ENCODE measurements around the gene TMEM131.

TMEM131 gene

DNA sequence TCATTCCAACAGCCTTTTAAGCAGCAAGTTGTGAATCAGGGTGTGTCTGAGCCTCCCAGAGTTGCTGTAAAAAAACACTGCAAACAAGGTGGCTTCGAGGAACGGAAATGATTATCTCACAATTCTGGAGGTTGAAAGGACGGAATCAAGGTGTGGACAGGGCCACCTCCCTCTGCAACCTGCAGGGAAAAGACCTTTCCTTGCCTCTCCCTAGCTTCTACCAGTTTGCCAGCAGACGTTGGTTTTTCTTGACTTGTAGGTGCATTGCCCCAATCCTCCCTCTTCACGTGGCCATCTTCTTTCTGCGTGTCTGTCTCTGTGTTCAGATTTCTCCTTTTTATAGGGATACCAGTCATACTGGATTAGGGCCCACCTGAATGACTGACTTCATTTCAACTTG is 24.8 kb upstream of the TMEM131 start:
- no peak for DNase-seq (ENCODE audit: low read depth, low spot score)

DNA sequence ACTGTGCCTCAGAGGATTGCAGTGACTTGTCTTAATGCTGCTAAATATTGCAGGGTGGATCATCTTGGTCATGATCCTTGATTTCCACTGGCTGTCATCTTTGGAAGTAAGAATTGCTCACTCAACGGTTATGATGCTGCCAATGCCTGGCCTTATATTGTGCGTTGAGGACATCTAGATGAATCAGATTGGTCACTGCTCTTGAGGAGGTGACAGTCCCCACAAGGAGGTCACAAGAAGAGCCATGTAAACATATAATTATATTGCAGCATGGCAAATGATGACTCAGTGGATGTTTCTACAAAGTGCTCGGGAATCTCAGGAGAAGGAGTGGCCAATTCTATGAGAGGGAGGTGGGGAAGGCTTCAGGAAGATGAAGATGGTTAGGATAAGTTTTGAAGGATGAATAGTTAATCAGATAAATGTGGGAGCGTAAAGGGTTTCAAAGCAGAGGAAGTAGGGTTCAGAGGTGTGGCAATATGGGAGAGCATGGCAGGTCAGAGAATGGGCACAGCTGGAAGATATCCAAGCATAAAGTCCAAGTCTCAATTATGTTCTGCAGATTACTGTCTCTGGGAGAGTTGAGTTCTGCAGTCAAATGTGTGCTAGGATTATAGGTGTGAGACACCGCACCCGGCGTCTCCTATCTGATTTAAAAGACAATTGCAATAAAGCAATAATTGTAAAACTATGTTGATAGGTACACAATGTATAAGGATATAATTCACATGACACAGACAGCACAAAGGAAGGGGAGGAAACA is 21.3 kb upstream of the TMEM131 start:
- no peak for DNase-seq (ENCODE audit: low read depth, low spot score)

DNA sequence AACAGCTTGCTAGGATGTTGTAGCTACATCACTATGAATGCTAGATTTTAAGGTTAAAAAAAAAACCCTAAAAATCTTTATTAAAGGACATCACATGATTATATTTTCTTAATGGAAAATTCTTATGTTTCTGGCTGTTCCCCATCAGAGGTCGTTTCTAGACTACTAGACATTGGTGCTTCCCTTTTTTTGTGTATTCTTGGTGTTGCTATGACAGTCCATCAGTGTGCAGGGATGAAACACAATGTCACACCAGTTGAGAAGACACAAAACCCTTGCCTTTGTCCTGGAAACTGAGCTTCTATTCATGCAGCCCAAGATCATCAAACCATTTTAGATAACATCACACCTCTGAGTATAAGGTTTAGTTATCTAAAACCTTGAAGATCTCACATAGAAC is 19.9 kb upstream of the TMEM131 start:
- DNase-seq (ENCODE audit: low read depth, low spot score) = no peak

DNA sequence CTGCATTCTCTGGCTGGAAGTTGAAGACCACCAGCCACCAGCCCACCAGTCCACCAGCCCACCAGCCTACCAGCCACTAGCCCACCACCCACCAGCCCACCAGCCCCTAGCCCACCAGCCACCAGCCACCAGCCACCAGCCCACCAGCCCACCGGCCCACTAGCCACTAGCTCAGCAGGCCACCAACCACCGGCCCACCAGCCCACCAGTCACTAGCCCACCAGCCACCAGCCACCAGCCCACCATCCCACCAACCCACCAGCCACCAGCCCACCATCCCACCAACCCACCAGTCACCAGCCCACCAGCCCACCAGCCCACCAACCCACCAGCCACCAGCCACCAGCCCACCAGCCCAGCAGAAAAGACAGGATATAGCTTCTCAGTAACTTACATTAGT is 18.6 kb upstream of the TMEM131 start:
- no peak for DNase-seq (ENCODE audit: low read depth, low spot score)

DNA sequence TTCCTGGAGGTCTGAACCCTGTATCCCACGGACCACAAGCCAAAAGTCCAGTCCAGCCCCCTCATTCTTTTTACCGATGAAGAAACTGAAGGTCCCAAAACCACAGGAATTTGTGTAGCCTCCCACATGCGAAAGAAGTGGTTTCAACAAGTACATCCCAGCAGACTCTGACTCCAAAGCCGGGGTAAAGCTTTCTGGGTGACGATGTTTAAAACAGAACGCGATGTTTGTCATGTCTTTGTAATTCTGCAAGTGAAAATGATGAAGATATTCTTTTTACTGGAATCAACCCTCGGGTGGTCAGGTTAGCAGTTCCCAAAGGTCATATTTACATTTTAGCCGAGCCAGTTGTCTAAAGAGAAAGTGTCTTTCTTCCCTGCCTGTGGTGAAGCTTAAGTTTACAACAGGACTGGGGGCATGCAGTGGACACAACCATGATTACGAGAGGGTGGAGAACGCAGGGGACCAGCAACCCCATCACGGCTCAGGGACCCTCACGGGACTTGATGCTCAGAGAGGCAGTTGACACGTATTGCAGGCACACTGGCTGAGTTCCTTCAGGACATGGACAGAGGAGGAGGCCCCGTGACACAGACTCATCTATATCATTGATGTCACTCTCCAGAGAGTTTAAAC is 17.8 kb upstream of the TMEM131 start:
- DNase-seq (ENCODE audit: low read depth, low spot score) = no peak

DNA sequence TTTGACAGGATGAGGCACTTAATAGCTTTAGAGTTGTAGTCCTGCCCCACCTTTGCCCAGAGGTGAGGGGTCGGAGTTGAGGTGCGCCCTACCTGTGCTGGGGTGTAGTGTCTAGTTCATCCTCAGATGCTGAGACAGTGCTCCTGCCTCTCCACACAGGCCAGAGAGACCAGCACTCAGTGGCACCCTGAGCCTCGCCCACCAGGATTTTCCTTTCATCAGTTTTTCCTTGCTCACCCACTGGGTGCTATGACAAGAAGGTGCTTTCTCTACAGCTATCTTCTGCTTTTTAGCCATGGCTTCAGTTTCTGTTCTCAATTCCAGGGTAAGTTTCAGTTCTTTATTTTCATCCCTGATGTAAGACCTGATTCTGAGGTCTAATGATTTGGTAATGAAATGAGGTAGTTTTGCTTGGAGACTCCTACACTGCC is 16.8 kb upstream of the TMEM131 start:
- no peak for DNase-seq (ENCODE audit: low read depth, low spot score)

DNA sequence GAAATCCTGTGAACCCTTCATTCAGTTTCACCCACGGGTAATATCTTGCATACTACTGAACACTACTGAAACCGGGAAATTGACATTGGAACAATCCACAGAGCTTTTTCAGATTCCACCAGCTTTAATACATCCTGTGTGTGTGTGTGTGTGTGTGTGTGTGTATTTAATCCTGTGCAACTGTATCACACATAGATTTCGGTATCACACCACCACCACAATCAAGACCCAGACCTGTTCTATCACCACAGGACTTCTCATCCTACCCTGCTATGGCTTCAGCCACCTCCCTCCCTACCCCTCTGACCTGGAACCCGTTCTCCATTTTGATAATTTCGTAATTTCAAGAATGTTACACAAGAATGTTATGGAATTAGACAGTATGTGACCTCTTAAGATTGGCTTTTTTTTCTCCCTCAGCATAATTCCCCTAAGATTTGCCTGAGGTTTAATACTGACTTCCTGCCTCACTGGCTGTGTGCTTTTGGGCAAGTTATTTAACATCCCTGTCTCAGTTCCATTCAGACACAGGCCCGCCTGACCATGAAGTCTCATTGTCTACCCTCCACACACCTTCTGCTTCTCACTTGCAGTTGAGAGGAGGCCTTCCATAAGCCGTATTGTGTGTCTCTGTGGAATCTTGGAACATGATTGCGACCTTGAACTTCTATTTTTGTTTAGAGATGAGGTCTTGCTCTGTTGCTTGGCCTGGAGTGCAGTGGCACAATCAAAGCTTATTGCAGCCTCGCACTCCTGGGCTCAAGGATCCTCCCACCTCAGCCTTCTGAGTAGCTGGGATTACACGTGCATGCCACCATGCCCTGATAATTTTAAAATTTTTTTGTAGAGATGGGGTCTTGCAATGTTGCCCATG is 14.4 kb upstream of the TMEM131 start:
- no peak for DNase-seq (ENCODE audit: low read depth, low spot score)

DNA sequence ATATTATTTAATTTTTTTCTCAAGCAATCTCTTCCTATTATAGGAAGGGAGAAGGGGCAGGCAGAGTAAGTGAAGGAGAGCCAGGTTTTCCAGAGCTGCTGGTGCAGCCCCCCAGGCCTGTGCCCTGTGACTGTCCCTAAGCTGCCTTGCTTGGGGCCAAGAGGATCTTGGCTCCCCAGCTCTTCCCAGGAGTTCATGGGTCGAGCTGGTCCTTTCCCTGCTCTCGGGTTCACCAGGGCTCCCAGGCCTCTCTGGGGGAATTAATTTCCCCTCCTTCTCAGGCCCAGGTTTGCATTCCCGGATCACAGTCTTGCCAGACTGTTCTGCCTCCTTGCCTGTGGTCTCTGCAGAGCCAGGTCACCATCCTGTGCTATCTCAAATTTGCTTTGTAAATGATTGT is 12.7 kb upstream of the TMEM131 start:
- DNase-seq (ENCODE audit: low read depth, low spot score) = no peak

DNA sequence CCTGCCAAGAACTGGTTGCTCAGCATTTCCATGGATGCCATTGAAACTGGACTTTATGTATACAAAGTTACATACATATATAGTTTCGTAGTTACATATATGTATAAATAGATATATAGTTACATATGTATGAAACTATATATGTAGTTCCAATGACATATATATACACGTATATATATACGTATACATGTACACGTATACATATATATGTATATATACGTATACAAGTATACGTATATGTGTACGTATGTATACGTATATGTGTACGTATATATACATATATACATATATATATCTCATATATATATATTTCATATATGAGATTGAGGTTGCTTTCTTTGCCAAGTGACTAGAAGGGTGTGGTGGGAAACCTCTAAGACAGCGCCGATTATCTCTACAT is 10.6 kb upstream of the TMEM131 start:
- DNase-seq (ENCODE audit: low read depth, low spot score) = no peak

DNA sequence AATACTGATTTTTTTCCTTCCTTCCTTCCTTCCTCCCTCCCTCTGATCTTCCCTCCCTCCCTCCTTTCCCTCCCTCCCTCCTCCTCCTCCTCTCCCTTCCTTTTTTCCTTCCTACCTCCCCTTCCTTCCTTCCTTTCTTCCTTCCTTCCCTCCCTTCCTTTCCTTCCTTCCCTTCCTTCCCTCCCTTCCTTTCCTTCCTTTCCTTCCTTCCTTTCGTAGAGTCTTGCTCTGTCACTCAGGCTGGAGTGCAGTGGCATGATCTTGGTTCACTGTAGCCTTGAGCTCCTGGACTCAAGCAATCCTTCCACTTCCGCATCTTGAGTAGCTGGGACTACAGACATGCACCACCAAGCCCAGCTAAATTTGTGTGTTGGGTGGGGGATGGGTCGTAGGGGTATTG is 8.9 kb upstream of the TMEM131 start:
- no peak for DNase-seq (ENCODE audit: low read depth, low spot score)

DNA sequence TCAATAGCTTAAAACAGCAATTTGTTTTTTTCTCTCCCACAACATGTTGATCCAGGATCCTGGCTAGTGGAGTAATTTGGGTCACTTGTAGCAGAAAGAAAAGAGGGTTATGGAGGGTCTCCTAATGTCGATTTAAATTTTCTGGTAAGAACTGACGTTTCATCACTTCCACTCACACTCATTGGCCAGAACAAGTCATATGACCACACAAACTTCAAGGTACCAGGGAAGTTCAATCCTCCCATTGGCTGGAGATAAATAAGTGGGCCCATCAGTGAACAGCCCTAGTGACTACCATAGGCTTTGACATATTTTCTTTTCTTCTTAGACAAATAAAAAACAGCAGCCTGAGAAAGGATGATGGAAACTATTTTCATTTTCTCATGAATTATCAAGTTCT is 8.3 kb upstream of the TMEM131 start:
- DNase-seq (ENCODE audit: low read depth, low spot score) = no peak

DNA sequence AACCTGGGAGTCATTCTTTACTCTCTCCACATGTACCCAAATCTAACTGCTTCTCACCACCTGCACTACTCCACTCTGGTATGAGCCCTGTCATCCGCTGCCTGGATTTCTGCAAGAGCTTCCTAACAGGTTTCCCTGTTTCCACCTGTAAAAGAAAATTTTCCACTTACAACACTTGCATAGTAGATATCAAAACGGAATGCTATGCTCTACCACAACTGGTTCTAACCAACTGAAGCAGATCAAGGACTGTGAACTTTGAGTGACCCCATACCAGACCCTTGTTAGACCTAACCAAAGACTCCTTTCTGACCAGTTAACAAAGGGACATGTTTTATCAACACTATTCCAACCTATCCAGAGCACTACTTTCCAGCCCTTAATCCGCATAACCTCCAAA is 3.8 kb upstream of the TMEM131 start:
- DNase-seq (ENCODE audit: low read depth, low spot score) = no peak

DNA sequence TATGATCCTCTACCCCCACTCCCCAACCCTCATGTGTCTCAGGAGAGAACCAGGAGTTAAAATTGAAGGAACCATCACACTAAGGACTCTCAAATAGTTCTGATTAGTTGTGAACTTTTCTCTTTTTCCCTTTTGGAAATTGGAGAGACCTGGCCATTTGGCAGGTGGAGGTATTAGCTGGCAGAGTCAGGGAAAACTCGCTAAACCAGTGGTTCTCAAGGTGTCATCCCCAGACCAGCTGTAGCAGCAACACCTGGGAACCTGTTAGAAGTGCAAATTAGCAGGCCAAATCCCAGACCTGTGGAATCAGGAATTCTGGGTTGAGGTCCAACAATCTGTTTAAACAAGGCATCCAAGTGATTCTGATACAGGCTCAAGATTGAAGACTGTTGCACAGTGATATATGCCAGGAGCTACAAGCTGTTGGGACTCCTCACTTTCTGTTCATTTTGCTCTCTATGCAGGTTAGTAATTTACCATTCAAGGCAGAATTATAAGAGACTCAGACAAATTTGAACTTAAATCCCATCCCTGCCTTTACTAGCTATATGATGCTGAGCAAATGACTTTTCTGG is 2.8 kb upstream of the TMEM131 start:
- no peak for DNase-seq (ENCODE audit: low read depth, low spot score)

DNA sequence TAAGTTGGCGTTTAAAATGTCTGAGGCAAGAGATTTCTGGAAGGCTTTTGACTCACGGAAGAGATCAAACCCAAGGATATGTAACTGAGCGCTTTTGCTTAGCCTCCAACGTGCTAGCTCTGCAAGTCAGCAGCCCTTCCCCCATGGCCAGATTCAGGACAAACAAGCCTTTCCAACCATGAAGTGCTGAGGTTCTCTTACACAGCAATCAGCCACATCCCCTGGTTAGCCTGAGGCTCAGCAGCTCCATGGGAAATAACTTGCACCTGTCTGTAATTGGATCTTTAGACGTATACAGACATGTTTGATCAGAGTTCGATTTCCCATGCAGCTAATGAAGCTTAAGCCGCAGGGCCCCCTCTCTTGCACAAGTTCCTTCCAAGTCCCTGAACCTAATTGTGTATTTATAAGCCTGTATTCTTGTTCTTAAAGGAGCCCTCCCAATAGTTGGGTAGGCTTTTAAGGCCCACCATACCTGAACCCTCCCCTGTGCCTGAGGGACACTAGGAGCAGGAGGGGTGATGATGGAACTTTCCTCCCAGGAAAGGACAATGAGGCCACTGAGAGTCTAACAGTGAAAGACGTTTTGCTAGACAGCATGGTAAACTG is 2.1 kb upstream of the TMEM131 start:
- no peak for DNase-seq (ENCODE audit: low read depth, low spot score)

DNA sequence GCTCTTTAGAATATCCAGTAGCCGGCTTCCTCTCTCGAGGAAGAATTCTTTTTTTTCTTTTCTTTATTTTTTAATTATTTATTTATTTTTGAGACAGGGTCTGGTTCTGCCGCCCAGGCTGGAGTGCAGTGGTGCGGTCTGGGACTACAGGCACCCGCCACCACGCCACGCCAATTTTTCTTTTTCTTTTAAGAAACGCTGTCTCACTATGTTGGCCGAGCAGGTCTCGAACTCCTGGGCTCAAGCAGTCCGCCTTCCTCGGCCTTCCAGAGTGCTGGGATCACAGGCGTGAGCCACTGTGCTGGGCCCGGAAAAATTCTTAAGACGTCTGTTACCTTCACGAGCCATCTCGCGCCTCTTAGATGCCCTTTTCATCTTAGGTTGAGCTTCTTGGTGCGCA is 931 bp upstream of the TMEM131 start:
- no peak for DNase-seq (ENCODE audit: low read depth, low spot score)

DNA sequence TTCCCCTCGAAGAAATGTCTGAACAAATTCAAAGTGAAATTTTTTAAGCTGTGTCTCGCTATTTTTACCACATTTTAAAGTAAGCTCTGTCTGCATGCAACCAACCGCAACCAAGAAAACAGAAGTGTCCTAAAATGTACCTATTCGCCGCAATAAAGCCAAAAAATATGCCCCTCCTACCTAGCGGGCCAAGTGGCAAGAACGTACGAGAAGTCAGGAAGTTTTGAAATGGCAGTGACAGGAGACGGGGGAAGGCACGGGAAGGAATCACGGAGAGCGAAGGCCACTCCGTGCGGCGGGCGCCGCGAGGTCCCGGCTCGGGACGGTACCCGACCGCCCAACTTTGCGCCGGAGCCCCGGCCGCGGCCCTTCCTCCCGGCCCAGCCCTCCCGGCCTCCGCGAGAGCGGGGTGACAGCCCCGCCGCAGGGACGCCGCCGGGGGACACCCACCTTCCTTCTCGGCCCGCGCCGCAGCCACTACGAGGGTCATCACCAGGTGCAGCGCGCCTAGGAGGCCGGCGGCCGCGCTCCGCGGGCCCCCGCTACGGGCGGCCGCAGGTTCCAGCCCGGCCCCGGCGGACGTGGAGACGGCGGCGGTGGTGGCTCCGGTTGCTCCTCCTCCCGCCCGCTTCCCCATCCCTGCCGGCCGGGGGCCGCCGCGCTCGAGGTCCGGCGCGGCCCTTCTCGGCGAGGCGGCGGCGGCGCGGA is 568 bp downstream of the TMEM131 start:
- DNase-seq (ENCODE audit: low read depth, low spot score) = no peak

DNA sequence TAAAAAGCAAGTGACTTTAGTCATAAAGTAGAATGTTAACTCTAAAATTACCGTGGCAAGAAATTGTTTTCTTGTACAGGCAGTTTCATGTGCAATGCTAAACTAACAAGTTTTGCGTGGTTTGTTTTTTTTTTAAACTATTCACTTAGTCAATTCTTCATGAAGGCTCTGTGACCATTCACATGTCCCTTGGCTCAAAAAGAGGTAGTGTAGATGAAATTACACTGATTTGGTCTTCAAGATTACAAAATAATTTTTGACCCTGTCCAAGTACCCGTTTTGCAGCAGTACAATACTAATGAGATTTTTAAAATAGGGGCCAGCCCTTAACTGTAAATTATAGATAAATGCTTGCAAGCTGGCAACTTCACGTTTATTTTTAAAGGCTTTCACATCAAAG is 1.3 kb downstream of the TMEM131 start:
- no peak for DNase-seq (ENCODE audit: low read depth, low spot score)

DNA sequence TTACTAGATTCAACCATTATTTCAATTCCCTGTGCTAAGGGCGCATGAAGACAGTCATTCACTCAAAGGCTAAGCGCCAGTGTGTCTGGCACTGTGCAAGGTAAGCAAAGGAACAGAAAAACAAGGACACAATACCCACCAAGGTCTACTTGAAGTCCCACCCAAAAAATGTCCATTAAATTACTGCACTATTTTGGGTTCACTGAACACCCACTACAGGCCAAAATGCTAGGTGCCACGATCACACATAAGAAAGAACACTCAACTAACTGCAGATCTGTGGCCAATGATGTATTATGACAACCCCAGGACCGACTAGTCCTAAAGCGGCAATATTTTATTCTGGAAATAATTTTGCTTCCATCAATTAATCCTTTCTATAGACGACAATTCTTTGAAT is 1.8 kb downstream of the TMEM131 start:
- no peak for DNase-seq (ENCODE audit: low read depth, low spot score)

DNA sequence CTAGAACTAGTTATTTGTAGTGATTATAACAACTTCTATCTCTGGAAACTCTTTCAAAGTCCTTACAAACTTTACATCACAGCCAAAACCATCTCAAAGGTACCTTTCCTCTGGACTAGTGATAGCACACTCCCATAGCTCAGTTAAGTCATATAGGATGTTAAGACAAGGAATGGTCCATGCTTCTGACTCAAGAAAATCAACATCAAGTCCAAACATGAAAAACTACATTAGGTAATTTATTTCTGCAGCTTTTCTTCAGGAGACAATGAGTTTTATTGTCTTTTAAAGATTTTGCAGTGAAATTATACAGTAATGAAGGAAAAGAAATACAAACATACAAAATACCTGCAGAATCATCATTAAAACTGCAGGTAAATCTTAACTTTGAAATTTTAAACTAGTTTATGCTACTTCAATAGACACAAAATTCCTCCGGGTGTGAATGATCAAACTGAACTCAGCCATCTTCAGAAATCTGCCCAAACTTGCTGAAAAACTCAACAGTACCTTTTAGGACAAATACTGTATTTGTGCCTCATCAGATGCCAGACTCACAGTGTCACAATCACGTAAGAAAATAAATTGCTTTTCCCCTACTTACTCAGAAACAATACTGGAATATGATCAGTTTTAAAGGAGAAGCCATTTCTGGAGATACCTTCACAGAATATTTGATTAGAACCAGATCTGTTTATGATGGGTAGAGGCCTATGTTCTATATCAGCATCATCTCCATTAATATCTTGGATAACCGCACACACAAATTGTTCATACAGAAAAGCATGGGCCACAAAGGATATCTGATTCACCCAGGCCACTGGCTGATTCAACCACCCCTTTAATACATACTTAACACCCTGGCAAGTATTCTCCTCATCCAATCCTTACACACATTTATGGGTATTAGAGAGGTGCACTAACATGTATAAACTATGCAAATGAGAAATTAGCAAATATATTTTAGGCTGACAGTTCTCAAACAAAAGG is 2.6 kb downstream of the TMEM131 start:
- no peak for DNase-seq (ENCODE audit: low read depth, low spot score)

All from brain pericyte (primary cell).